Osteoblast (primary cell): ENCODE results near the gene PSMF1. TPM values are rescaled to one million over a fixed set of nuclear protein-coding genes. Genes with fewer than 3 reads are reported as not detected.
"Not testable (repeated sequence)": the region's sequence is repeated elsewhere in the genome, so short reads cannot be mapped to it uniquely, and the experiment has no call there.

Experiments
- DNase-seq: peaks from one replicate; pipeline ENCODE4 v3.0.0; 2011; ENCODE audit warnings: low spot score, mixed read lengths; ENCODE audit not compliant: insufficient read length; ENCODE audit errors: missing footprints
- H2AFZ ChIP-seq: 2 replicates; pipeline ENCODE4 v1.6.0; 2011; ENCODE audit warnings: mild to moderate bottlenecking, low read length
- H3K27ac ChIP-seq: 2 replicates; pipeline ENCODE4 v1.5.1; 2011; ENCODE audit warnings: mild to moderate bottlenecking, low read depth, low read length, moderate library complexity
- H3K27me3 ChIP-seq: 2 replicates; pipeline ENCODE4 v1.6.0; 2012; ENCODE audit warnings: mild to moderate bottlenecking, control low read depth, inconsistent platforms, low read length, moderate library complexity; ENCODE audit not compliant: insufficient read depth
- H3K36me3 ChIP-seq: 2 replicates; pipeline ENCODE4 v1.5.1; 2011; ENCODE audit warnings: mild to moderate bottlenecking, low read length, control low read depth, moderate library complexity; ENCODE audit not compliant: insufficient read depth
- H3K4me1 ChIP-seq: 2 replicates; pipeline ENCODE4 v1.5.1; 2011; ENCODE audit warnings: mild to moderate bottlenecking, low read length, control low read depth, moderate library complexity; ENCODE audit not compliant: insufficient read depth
- H3K4me2 ChIP-seq: 2 replicates; pipeline ENCODE4 v1.6.0; 2011; ENCODE audit warnings: mild to moderate bottlenecking, low read length; ENCODE audit not compliant: insufficient read depth
- H3K4me3 ChIP-seq: fragments of 200-600 bp; sonication (generic); 3 replicates; pipeline ENCODE4 v1.5.1; 2012; ENCODE audit warnings: mild to moderate bottlenecking, low read length, inconsistent platforms; ENCODE audit not compliant: insufficient read depth
- H3K79me2 ChIP-seq: 2 replicates; pipeline ENCODE4 v1.6.0; 2012; ENCODE audit warnings: mild to moderate bottlenecking, low read length, control low read depth, inconsistent platforms; ENCODE audit not compliant: insufficient read depth
- H3K9me3 ChIP-seq: 2 replicates; pipeline ENCODE4 v1.5.1; 2011; ENCODE audit warnings: low read depth, low read length, control low read depth
- H4K20me1 ChIP-seq: 2 replicates; pipeline ENCODE4 v1.6.0; 2012; ENCODE audit warnings: mild to moderate bottlenecking, low read length, control low read depth; ENCODE audit not compliant: insufficient read depth
- CTCF ChIP-seq: IDR thresholded peaks from 2 replicates; pipeline ENCODE4 v1.5.1; 2011; ENCODE audit warnings: mild to moderate bottlenecking, low read depth, low read length, moderate library complexity; ENCODE audit errors: extremely low read depth
- total RNA-seq: library from RNA; depleted of rRNA; stranded (reverse); fragments of >200 nt; gene quantifications from 2 replicates; pipeline ENCODE4 v1.2.3, GENCODE V29; 2012

Gene PSMF1
- total RNA-seq, 1 donor = 61.2 TPM

- Histone ChIP-seq H4K20me1 (no peaks in the 10 kb centered on the region), H3K4me3 (no peak overlapping the region), H3K27ac (no peak overlapping the region), H3K4me1 (no peaks in the 10 kb centered on the region), H3K79me2 (no peaks in the 10 kb centered on the region), H3K27me3 (peaks cover 12% of the 10 kb centered on the region), H3K9me3 (no peaks in the 10 kb centered on the region), H3K4me2 (no peak overlapping the region), H2AFZ (no peak overlapping the region), H3K36me3 (no peaks in the 10 kb centered on the region)
- DNase-seq = no peak
- no peak for TF ChIP-seq CTCF
Measured at GRCh38 chr20:1215386-1216170, 97.2 kb downstream of the PSMF1 start.

GRCh38 chr20:1216527-1217427, 98.4 kb downstream of the PSMF1 start:
- H4K20me1 ChIP-seq, DNase-seq: not testable (repeated sequence)

More at GRCh38 chr20:1216527-1217427, 98.4 kb downstream of the PSMF1 start:
- not testable (repeated sequence) for H3K9me3 ChIP-seq, H3K36me3 ChIP-seq, H3K27ac ChIP-seq, H3K4me1 ChIP-seq, H3K4me3 ChIP-seq, H3K79me2 ChIP-seq, H2AFZ ChIP-seq, H3K4me2 ChIP-seq
- peaks cover 12% of the 10 kb centered on the region for H3K27me3 ChIP-seq

Other genes starting within 250 kb of the PSMF1 start
- under 0.01 TPM in 2 replicates for gene ANGPT4, start 202.3 kb upstream of the PSMF1 start, total RNA-seq
- not detected in 2 replicates for gene RSPO4, start 116.3 kb upstream of the PSMF1 start, total RNA-seq
- not detected in 2 replicates for gene TMEM74B, start 66.4 kb downstream of the PSMF1 start, total RNA-seq
- gene C20orf202, start 84.9 kb downstream of the PSMF1 start, total RNA-seq = under 0.01 TPM in 1 of 2 replicates, not detected in the other
- gene RAD21L1, start 107.4 kb downstream of the PSMF1 start, total RNA-seq = not detected in 2 replicates
- 9.4 and 10.0 TPM in 2 replicates for gene SNPH, start 147.7 kb downstream of the PSMF1 start, total RNA-seq
- gene SDCBP2, start 210.5 kb downstream of the PSMF1 start, total RNA-seq = 2.2 and 3.2 TPM in 2 replicates